CD8-positive, alpha-beta memory T cell (primary cell): ENCODE results near the gene TYW3. TPM values are rescaled to one million over a fixed set of nuclear protein-coding genes. Genes with fewer than 3 reads are reported as not detected.

ENCODE experiments used
- CTCF ChIA-PET: fragments of 350-600 bp; sonication (Branson Sonifier 250); formaldehyde crosslinking; loops from one replicate; lab custom pipeline; 2021; ENCODE audit warnings: antibody characterized with exemption; lab: Charles Lee
- POLR2A ChIA-PET: fragments of 350-600 bp; sonication (Branson Sonifier 250); formaldehyde crosslinking; loops from one replicate; lab custom pipeline; 2021; ENCODE audit warnings: antibody characterized with exemption; lab: Charles Lee
- DNase-seq, 5 donors: peaks; one replicate each; pipeline versions ENCODE4 v3.0.0 to v3.0.0-alpha.2; 2020 to 2022; ENCODE audit warnings: mixed read lengths in 1 of 5
- H3K27ac ChIP-seq: one replicate; pipeline ENCODE4 v1.7.0; 2013; ENCODE audit warnings: low read depth, mild to moderate bottlenecking, low read length, moderate library complexity
- H3K27me3 ChIP-seq: 2 replicates; pipeline ENCODE4 v1.7.0; 2013; ENCODE audit warnings: low read length, mild to moderate bottlenecking; ENCODE audit not compliant: insufficient read depth, poor library complexity, severe bottlenecking
- H3K36me3 ChIP-seq: 2 replicates; pipeline ENCODE4 v1.7.0; 2013; ENCODE audit warnings: mild to moderate bottlenecking, low read length, moderate library complexity; ENCODE audit not compliant: insufficient read depth
- H3K4me1 ChIP-seq: 2 replicates; pipeline ENCODE4 v1.7.0; 2013; ENCODE audit warnings: mild to moderate bottlenecking, low read length, moderate library complexity; ENCODE audit not compliant: insufficient read depth
- H3K4me3 ChIP-seq: 2 replicates; pipeline ENCODE4 v1.7.0; 2013; ENCODE audit warnings: mild to moderate bottlenecking, low read length
- H3K9me3 ChIP-seq: 2 replicates; pipeline ENCODE4 v1.7.0; 2013; ENCODE audit warnings: mild to moderate bottlenecking, low read length
- H3K27ac Mint-ChIP-seq, 8 donors: one replicate each; pipeline ENCODE4 v1.8.0; 2020 to 2021; ENCODE audit warnings: mixed read lengths in 8 of 8, mild to moderate bottlenecking in 6 of 8, inconsistent platforms in 3 of 8, moderate library complexity in 3 of 8
- H3K27me3 Mint-ChIP-seq, 2 donors: one replicate each; pipeline ENCODE4 v1.8.0; 2020 to 2021; ENCODE audit warnings: mixed read lengths in 2 of 2, mild to moderate bottlenecking in 1 of 2, moderate library complexity in 1 of 2
- H3K36me3 Mint-ChIP-seq, 3 donors: one replicate each; pipeline ENCODE4 v1.8.0; 2020 to 2021; ENCODE audit warnings: mixed read lengths in 3 of 3, inconsistent platforms in 1 of 3, mild to moderate bottlenecking in 1 of 3
- H3K4me1 Mint-ChIP-seq, 3 donors: one replicate each; pipeline ENCODE4 v1.8.0; 2020 to 2021; ENCODE audit warnings: mixed read lengths in 3 of 3, inconsistent platforms in 1 of 3, mild to moderate bottlenecking in 1 of 3
- H3K4me3 Mint-ChIP-seq, 7 donors: one replicate each; pipeline ENCODE4 v1.8.0; 2020 to 2021; ENCODE audit warnings: mixed read lengths in 7 of 7, mild to moderate bottlenecking in 6 of 7, moderate library complexity in 4 of 7, inconsistent platforms in 2 of 7
- H3K9me3 Mint-ChIP-seq, 5 donors: one replicate each; pipeline ENCODE4 v1.8.0; 2020 to 2022; ENCODE audit warnings: mixed read lengths in 5 of 5, mild to moderate bottlenecking in 3 of 5, moderate library complexity in 2 of 5, inconsistent platforms in 1 of 5
- polyA plus RNA-seq: library from polyadenylated mRNA; unstranded; fragments of 300-500 nt; fragmentation: Illumina TruSeq; gene quantifications from one replicate; pipeline ENCODE4 v1.2.3, GENCODE V29; 2021
- total RNA-seq, 2 experiments: library from RNA; stranded (reverse); gene quantifications; one replicate each; pipeline ENCODE4 v1.2.3, GENCODE V29; 2021

TYW3 gene
- total and polyA plus RNA-seq, 3 experiments from 2014 or later: 15.0 to 42.0 (median 40.3) TPM

DNA sequence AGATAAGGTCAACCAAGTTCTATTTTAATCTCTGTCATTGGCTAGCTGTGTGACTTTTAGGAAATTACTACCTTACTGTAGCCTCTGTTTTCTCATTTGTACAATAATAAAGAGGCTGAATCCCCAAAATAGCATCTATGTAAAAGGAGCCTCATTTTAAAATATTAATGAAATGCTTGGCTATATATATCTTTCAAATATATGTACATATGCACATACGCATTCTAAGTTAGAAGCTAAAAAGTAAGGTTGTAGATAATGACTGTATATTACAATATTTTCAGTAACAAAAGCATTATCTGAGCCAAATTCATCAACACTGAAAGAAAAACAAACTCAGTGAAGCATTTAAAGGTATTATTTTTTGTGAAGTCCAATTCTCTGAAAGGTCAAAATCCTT is 44.6 kb downstream of the TYW3 start:
- Histone ChIP-seq H3K4me1 (no peaks in the 10 kb centered on the region), H3K36me3 (no peaks in the 10 kb centered on the region), H3K27me3 (peaks cover 3% of the 10 kb centered on the region), H3K4me3 (no peak overlapping the region), H3K27ac (no peak overlapping the region), H3K9me3 (no peaks in the 10 kb centered on the region)
- POLR2A ChIA-PET: no interaction called here
- Mint-ChIP-seq H3K9me3 (no peaks in the 10 kb centered on the region), H3K4me1 (peaks cover 0 to 4% (median 0%) of the 10 kb centered on the region in 3 donors), H3K27ac (no peak overlapping the region), H3K27me3 (peaks cover 11 to 29% of the 10 kb centered on the region in 2 donors), H3K36me3 (no peaks in the 10 kb centered on the region), H3K4me3 (no peak overlapping the region)
- CTCF ChIA-PET: no interaction called here
- no peak for DNase-seq

DNA sequence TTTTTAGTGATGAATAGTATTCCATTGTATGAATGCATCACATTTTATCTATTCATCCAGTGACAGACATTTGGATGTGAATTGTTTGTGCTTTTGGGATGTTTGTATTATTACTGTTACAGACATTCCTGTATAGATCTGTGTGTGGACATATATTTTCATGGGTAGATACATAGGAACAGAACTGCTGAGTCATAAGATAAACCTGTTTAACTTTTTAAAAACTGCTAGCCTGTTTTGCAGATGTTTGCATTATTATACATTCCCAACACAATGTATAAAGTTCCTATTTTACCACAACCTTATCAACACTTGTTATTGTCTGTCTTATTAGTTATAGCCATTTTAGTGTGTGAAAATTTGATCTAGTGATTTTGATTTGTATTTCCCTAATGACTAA is 46.8 kb downstream of the TYW3 start:
- Histone ChIP-seq H3K4me1 (no peaks in the 10 kb centered on the region), H3K9me3 (no peaks in the 10 kb centered on the region), H3K4me3 (no peak overlapping the region), H3K27ac (no peak overlapping the region), H3K36me3 (no peaks in the 10 kb centered on the region), H3K27me3 (peaks cover 3% of the 10 kb centered on the region)
- POLR2A ChIA-PET: no interaction called here
- Mint-ChIP-seq H3K9me3 (no peaks in the 10 kb centered on the region), H3K36me3 (no peaks in the 10 kb centered on the region), H3K27me3 (peaks cover 4 to 22% of the 10 kb centered on the region in 2 donors), H3K27ac (no peak overlapping the region), H3K4me1 (no peaks in the 10 kb centered on the region), H3K4me3 (no peak overlapping the region)
- no peak for DNase-seq
- CTCF ChIA-PET: no interaction called here

DNA sequence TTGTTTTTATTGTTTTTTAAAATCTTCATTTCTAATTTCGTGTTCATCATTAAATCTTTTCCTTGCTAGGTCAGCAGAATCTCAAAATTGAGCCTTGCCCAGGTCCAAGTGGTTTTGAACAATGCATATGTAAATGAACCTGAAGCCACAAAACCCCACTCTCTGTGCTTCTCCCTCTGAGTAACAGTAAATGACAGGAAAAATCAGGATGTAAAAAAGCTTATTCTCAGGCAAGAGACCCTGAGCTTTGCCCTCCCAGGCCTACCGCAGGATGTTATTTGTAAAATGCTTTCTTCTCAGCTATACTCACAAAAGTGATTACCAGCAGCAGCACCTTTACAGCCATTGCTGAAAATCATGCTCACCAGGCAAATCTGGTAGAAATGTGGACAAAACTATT is 47.6 kb downstream of the TYW3 start:
- Mint-ChIP-seq H3K36me3 (no peaks in the 10 kb centered on the region), H3K27me3 (peaks cover 4 to 22% of the 10 kb centered on the region in 2 donors), H3K4me1 (no peaks in the 10 kb centered on the region), H3K9me3 (no peaks in the 10 kb centered on the region), H3K4me3 (no peak overlapping the region), H3K27ac (no peak overlapping the region)
- peaks cover 2% of the 10 kb centered on the region for H3K27me3 ChIP-seq
- no peak overlapping the region for H3K4me3 ChIP-seq
- H3K4me1 ChIP-seq: no peaks in the 10 kb centered on the region
- no peak for DNase-seq
- H3K9me3 ChIP-seq: no peaks in the 10 kb centered on the region
- no peaks in the 10 kb centered on the region for H3K36me3 ChIP-seq
- ChIA-PET POLR2A (no interaction called here), CTCF (no interaction called here)
- H3K27ac ChIP-seq: no peak overlapping the region

DNA sequence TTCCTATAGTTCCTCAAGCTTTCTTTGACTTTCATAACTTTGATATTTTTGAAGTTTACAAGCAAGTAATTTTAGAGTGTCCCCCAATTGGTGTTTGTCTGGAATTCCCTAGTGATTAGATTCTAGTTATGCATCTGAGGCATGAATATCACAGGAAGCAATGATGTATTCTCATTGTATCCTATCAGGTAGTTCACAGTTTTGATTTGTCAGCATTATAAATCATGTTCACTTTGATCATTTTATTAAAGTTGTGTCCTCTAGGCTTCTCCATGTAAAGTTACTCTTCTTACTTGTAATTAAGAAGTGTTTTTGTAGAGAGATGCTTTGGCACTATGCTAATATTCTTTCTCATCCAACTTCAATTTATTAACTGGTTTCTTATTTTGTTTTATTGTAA is 53.0 kb downstream of the TYW3 start:
- H3K27ac Mint-ChIP-seq: no peak overlapping the region
- H3K4me1 ChIP-seq: no peaks in the 10 kb centered on the region
- ChIA-PET CTCF (no interaction called here), POLR2A (no interaction called here)
- H3K36me3 Mint-ChIP-seq: no peaks in the 10 kb centered on the region
- H3K36me3 ChIP-seq: no peaks in the 10 kb centered on the region
- DNase-seq: no peak
- H3K4me1 Mint-ChIP-seq: no peaks in the 10 kb centered on the region
- no peak overlapping the region for H3K4me3 Mint-ChIP-seq
- H3K27ac ChIP-seq: no peak overlapping the region
- no peaks in the 10 kb centered on the region for H3K9me3 ChIP-seq
- peaks cover 0 to 6% (median 2%) of the 10 kb centered on the region in 5 donors for H3K9me3 Mint-ChIP-seq
- no peaks in the 10 kb centered on the region for H3K27me3 ChIP-seq
- peaks cover 0 to 15% of the 10 kb centered on the region in 2 donors for H3K27me3 Mint-ChIP-seq
- H3K4me3 ChIP-seq: no peak overlapping the region

DNA sequence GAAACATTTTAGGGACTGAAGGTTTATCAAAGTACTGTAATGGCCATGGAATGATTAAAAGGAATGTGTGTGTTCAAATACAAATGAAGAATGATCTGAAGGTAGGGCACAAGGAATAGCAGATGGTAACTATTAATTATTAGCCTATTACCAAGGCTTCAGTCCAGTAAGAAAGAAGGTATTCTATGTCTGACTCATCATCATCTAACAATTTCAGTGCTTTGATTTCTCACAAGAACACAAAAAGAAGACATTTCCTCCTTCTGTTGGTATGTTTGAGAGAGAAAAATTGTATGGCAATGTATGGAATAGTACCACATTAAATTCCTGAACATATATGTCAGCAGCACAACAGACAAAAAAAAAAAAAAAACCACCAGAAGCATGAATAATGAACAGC is 57.5 kb downstream of the TYW3 start:
- H3K4me1 Mint-ChIP-seq: no peaks in the 10 kb centered on the region
- ChIA-PET POLR2A (no interaction called here), CTCF (no interaction called here)
- H3K36me3 Mint-ChIP-seq: no peaks in the 10 kb centered on the region
- no peaks in the 10 kb centered on the region for H3K9me3 ChIP-seq
- no peak overlapping the region for H3K4me3 Mint-ChIP-seq
- H3K27me3 Mint-ChIP-seq: peaks cover 6 to 9% of the 10 kb centered on the region in 2 donors
- H3K9me3 Mint-ChIP-seq: peaks cover 0 to 6% (median 2%) of the 10 kb centered on the region in 5 donors
- DNase-seq: no peak
- no peak overlapping the region for H3K27ac Mint-ChIP-seq
- no peaks in the 10 kb centered on the region for H3K27me3 ChIP-seq
- no peaks in the 10 kb centered on the region for H3K36me3 ChIP-seq
- H3K4me3 ChIP-seq: no peak overlapping the region
- H3K4me1 ChIP-seq: no peaks in the 10 kb centered on the region
- no peak overlapping the region for H3K27ac ChIP-seq

DNA sequence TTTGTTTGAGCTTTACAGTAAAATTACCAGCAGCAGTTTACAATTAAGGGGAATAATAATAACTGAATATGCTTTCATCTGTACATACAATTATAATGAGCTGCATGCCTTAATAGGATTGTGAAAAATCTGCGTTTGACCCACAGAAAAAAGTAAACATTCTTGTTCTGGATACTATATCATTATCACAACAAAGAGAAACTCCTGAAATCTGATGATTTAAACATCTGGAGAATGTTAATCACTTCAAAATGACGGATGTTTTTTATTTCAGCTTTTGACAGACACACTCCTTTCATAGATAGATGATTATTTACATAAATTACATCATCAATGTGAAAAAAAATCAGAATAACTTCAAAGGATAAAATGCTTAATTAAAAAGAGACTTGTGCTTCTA is 58.5 kb downstream of the TYW3 start:
- ChIA-PET CTCF (no interaction called here), POLR2A (no interaction called here)
- Mint-ChIP-seq H3K27ac (no peak overlapping the region), H3K4me3 (no peak overlapping the region), H3K27me3 (peaks cover 6 to 13% of the 10 kb centered on the region in 2 donors), H3K9me3 (peaks cover 0 to 5% (median 2%) of the 10 kb centered on the region in 5 donors), H3K36me3 (no peaks in the 10 kb centered on the region), H3K4me1 (no peaks in the 10 kb centered on the region)
- no peak overlapping the region for H3K27ac ChIP-seq
- no peaks in the 10 kb centered on the region for H3K9me3 ChIP-seq
- H3K36me3 ChIP-seq: no peaks in the 10 kb centered on the region
- H3K4me3 ChIP-seq: no peak overlapping the region
- H3K27me3 ChIP-seq: no peaks in the 10 kb centered on the region
- no peak for DNase-seq
- no peaks in the 10 kb centered on the region for H3K4me1 ChIP-seq

DNA sequence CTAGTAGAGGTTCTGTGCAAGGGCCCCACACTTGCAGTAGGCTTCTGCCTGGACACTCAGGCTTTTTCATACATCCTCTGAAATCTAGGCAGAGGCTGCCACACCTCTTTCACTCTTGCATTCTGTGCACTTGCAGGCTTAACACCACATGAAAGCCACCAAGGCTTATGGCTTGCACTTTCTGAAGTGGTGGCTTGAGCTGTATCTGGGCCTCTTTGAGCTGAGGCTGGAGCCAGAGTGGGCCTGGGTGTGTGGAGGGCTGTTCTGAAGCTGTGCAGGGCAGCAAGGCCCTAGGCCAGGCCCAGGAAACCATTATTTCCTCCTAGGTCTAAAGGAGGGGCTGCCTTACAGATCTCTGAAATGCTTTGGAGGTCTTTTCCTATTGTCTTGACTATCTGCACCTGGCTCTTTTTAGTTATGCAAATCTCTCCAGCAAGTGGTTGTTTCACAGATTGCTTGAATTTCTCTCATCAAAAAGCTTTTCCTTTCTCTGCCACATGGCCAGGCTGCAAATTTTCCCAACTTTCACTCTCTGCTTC is 66.2 kb downstream of the TYW3 start:
- Mint-ChIP-seq H3K4me3 (no peak overlapping the region), H3K27me3 (peaks cover 2 to 15% of the 10 kb centered on the region in 2 donors), H3K4me1 (no peaks in the 10 kb centered on the region), H3K36me3 (peaks cover 0 to 1% (median 0%) of the 10 kb centered on the region in 3 donors), H3K27ac (no peak overlapping the region), H3K9me3 (peaks cover 0 to 4% (median 1%) of the 10 kb centered on the region in 5 donors)
- Histone ChIP-seq H3K36me3 (no peaks in the 10 kb centered on the region), H3K4me3 (no peak overlapping the region), H3K4me1 (no peaks in the 10 kb centered on the region), H3K27ac (no peak overlapping the region), H3K27me3 (no peaks in the 10 kb centered on the region), H3K9me3 (no peaks in the 10 kb centered on the region)
- POLR2A ChIA-PET: no interaction called here
- CTCF ChIA-PET: no interaction called here
- no peak for DNase-seq

DNA sequence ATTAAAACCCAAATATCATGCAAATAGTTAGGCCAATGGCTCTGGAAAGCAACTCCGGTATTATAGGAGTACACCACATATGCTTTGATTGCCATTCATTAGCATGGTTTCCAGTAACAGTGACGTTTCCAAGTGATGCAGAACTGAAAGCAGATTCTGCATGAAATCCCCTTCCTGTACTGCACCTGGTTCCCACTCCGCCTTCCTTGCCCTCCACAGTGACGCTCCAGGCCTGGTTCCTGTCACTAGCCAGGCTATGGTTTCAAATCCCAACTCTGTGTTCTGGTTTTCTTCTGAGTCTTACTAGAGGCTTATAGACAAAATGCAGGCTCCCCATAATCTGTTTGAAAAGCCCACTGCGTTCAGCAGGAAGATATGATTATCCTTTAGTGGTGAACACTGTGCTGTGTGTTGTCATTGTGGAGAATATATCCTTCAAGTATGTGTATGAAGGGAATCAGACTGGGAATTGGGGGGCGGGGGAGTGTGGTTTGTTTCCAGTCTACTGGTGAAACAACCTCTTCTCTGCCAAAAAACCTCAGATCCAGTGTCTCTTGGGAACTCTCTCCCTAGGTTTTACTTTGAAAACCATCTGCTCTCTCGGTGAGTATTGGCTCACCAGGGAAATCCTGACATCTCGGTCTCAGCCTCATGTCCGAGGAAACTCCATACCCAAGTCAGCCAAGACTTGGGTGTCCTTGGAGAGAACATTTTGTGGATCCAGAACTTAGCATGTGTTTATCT is 78.7 kb downstream of the TYW3 start:
- H3K9me3 ChIP-seq: no peaks in the 10 kb centered on the region

More for the DNA sequence above, 78.7 kb downstream of the TYW3 start:
- Mint-ChIP-seq H3K9me3 (peaks cover 0 to 3% (median 0%) of the 10 kb centered on the region in 5 donors), H3K4me3 (no peak overlapping the region), H3K27ac (no peak overlapping the region), H3K4me1 (no peaks in the 10 kb centered on the region), H3K27me3 (peaks cover 0 to 4% of the 10 kb centered on the region in 2 donors), H3K36me3 (no peaks in the 10 kb centered on the region)
- ChIA-PET CTCF (no interaction called here), POLR2A (no interaction called here)
- no peak for DNase-seq
- H3K36me3 ChIP-seq: no peaks in the 10 kb centered on the region
- no peaks in the 10 kb centered on the region for H3K4me1 ChIP-seq
- no peak overlapping the region for H3K4me3 ChIP-seq
- no peaks in the 10 kb centered on the region for H3K27me3 ChIP-seq
- H3K27ac ChIP-seq: no peak overlapping the region
